CD14-positive monocyte (primary cell): ENCODE data around the gene ZG16B. TPM values are rescaled to one million over a fixed set of nuclear protein-coding genes. Genes with fewer than 3 reads are reported as not detected.

Experiments used
- DNase-seq, 3 donors: peaks; one replicate each; pipeline ENCODE4 v3.0.0-alpha.2; 2011 to 2022
- H2AFZ ChIP-seq: 2 replicates; pipeline ENCODE4 v1.6.0; 2012; ENCODE audit warnings: mild to moderate bottlenecking, low read depth, low read length, inconsistent platforms; ENCODE audit not compliant: insufficient read depth, poor library complexity, severe bottlenecking
- H3K27ac ChIP-seq, 2 donors: 1 replicate in 1 of 2; 2 replicates in 1 of 2; pipeline ENCODE4 v1.5.1; 2012 to 2013; ENCODE audit warnings: low read length in 2 of 2, control low read depth in 1 of 2, inconsistent platforms in 1 of 2, low read depth in 1 of 2, mild to moderate bottlenecking in 1 of 2
- H3K27me3 ChIP-seq, 2 donors: one replicate each; pipeline versions ENCODE4 v1.6.0 to v1.6.1; 2011 to 2013; ENCODE audit warnings: low read length in 2 of 2; ENCODE audit not compliant: control insufficient read depth in 2 of 2, insufficient read depth in 2 of 2
- H3K36me3 ChIP-seq, 2 donors: replicated peaks in 1 of 2; 1 replicate in 1 of 2; 2 replicates in 1 of 2; pipeline versions ENCODE4 v1.5.1 to v1.6.1; 2012 to 2013; ENCODE audit warnings: low read length in 2 of 2, control low read depth in 1 of 2, inconsistent platforms in 1 of 2, mild to moderate bottlenecking in 1 of 2; ENCODE audit not compliant: insufficient read depth in 2 of 2, control insufficient read depth in 1 of 2
- H3K4me1 ChIP-seq, 2 donors: 1 replicate in 1 of 2; 2 replicates in 1 of 2; pipeline versions ENCODE4 v1.5.1 to v1.6.1; 2012 to 2013; ENCODE audit warnings: low read length in 2 of 2, control low read depth in 1 of 2, inconsistent platforms in 1 of 2, mild to moderate bottlenecking in 1 of 2, moderate library complexity in 1 of 2; ENCODE audit not compliant: insufficient read depth in 2 of 2, control insufficient read depth in 1 of 2
- H3K4me2 ChIP-seq: replicated peaks from 2 replicates; pipeline ENCODE3; 2012; ENCODE audit warnings: low read length, moderate library complexity, mild to moderate bottlenecking; ENCODE audit not compliant: poor library complexity, severe bottlenecking; ENCODE audit errors: extremely low read depth
- H3K4me3 ChIP-seq, 3 experiments: fragments of 200-600 bp in 1 of 3; sonication (generic) in 1 of 3; replicated peaks in 1 of 3; 1 replicate in 2 of 3; 2 replicates in 1 of 3; pipeline ENCODE4 v1.5.1; 2011 to 2013; ENCODE audit warnings: low read length in 3 of 3, mild to moderate bottlenecking in 3 of 3, control low read depth in 2 of 3, low read depth in 2 of 3, inconsistent platforms in 1 of 3, moderate library complexity in 1 of 3
- H3K79me2 ChIP-seq: 2 replicates; pipeline ENCODE4 v1.6.0; 2012; ENCODE audit warnings: mild to moderate bottlenecking, control low read depth, inconsistent platforms, low read length, moderate library complexity; ENCODE audit not compliant: insufficient read depth
- H3K9ac ChIP-seq: 2 replicates; pipeline ENCODE4 v1.6.0; 2017; ENCODE audit warnings: low read length, mild to moderate bottlenecking; ENCODE audit not compliant: insufficient read depth, poor library complexity, severe bottlenecking
- H3K9me3 ChIP-seq, 2 donors: replicated peaks in 1 of 2; 1 replicate in 1 of 2; 2 replicates in 1 of 2; pipeline versions ENCODE4 v1.5.1 to v1.6.1; 2012 to 2013; ENCODE audit warnings: low read length in 2 of 2, control low read depth in 1 of 2; ENCODE audit not compliant: control insufficient read depth in 1 of 2, insufficient read depth in 1 of 2
- H4K20me1 ChIP-seq: 2 replicates; pipeline ENCODE4 v1.6.0; 2012; ENCODE audit warnings: mild to moderate bottlenecking, low read length, control low read depth, moderate library complexity; ENCODE audit not compliant: insufficient read depth
- H3K27ac Mint-ChIP-seq, 7 donors: one replicate each; pipeline ENCODE4 v1.8.0; 2020; ENCODE audit warnings: mild to moderate bottlenecking in 7 of 7, mixed read lengths in 7 of 7, moderate library complexity in 6 of 7, inconsistent platforms in 2 of 7
- H3K27me3 Mint-ChIP-seq, 3 donors: one replicate each; pipeline ENCODE4 v1.8.0; 2021 to 2022; ENCODE audit warnings: low read depth in 3 of 3, mild to moderate bottlenecking in 3 of 3, mixed read lengths in 3 of 3, moderate library complexity in 3 of 3, inconsistent platforms in 1 of 3
- H3K36me3 Mint-ChIP-seq, 2 donors: one replicate each; pipeline ENCODE4 v1.8.0; 2020; ENCODE audit warnings: mixed read lengths in 2 of 2, inconsistent platforms in 1 of 2, mild to moderate bottlenecking in 1 of 2
- H3K4me1 Mint-ChIP-seq: one replicate; pipeline ENCODE4 v1.8.0; 2020; ENCODE audit warnings: mild to moderate bottlenecking, mixed read lengths
- H3K4me3 Mint-ChIP-seq, 2 donors: one replicate each; pipeline ENCODE4 v1.8.0; 2020; ENCODE audit warnings: mild to moderate bottlenecking in 2 of 2, mixed read lengths in 2 of 2, moderate library complexity in 1 of 2
- H3K9me3 Mint-ChIP-seq, 7 donors: one replicate each; pipeline ENCODE4 v1.8.0; 2020 to 2022; ENCODE audit warnings: mixed read lengths in 7 of 7, mild to moderate bottlenecking in 6 of 7, moderate library complexity in 6 of 7, inconsistent platforms in 2 of 7
- WGBS: methylation state at CpG from one replicate; pipeline ENCODE4 v1.1.5; 2013; ENCODE audit warnings: missing lambda C conversion rate; ENCODE audit not compliant: insufficient coverage; 5-methylcytosine and 5-hydroxymethylcytosine counted together
- intact Hi-C, 2 donors: fragments of 100-400 bp; cut with micrococcal nuclease; formaldehyde crosslinking; loops; one replicate each; pipeline versions ENCODE4 v1.15.0 to v1.15.1; 2023
- polyA plus RNA-seq, 3 donors: library from polyadenylated mRNA; depleted of rRNA in 1 of 3; unstranded in 2 of 3; stranded (reverse) in 1 of 3; fragments of 300-500 nt in 2 of 3; fragments of >200 nt in 1 of 3; fragmentation: Illumina TruSeq in 2 of 3; gene quantifications; 1 replicate in 2 of 3; 2 replicates in 1 of 3; pipeline ENCODE4 v1.2.3, GENCODE V29; 2012 to 2021
- TF ChIP-seq, protein P1 (sequence below): fragments of 200-600 bp; IDR thresholded peaks from one replicate; pipeline ENCODE4 v1.8.0; 2022; ENCODE audit warnings: antibody characterized with exemption, mild to moderate bottlenecking

ZG16B gene
- polyA plus RNA-seq, 3 donors = 6.8 to 12.9 (median 11.0) TPM

DNA sequence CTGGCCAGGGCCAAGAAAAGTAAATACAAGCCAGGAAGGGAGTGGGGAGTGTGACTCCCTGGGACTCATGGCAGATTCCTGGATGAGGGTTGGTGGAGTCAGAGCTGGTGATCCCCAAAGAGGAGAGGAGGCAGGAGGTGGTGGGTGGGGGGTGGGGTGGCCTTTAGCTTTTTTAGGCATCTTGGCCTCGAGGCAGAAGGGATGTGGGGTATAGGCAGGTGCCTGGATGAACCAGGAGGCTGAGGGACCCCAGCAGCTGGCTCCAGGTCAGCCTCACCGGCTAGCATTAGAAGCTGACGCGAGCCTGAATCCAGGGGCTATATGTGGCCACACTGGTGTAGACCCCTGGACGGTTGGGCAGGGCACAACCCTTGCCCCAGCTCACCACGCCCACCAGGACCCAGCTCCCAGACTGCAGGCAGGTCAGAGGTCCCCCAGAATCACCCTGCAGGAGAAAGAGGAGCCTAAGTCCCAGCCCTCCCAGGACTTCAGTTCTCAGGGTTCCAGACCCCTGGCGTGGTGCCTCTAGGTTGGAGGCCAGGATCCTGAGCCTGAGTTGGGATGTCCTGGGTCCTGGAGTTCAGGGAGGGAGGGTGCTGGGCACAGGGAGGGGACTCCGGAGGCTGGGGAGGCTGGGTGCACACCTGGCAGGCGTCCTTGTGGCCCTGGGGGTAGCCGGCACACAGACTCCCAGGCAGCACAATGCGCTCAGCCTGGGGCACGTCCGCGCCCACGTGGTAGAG is 45.6 kb upstream of the ZG16B start:
- Mint-ChIP-seq H3K27me3 (peaks cover 30 to 68% (median 46%) of the 10 kb centered on the region in 3 donors), H3K4me3 (peak overlapping the region; percentile 77 to 91), H3K9me3 (peaks cover 0 to 2% (median 0%) of the 10 kb centered on the region in 7 donors), H3K4me1 (peaks cover 17% of the 10 kb centered on the region), H3K36me3 (peaks cover 0 to 4% of the 10 kb centered on the region in 2 donors), H3K27ac (peak overlapping the region in 1 of 7 donors; percentile 70)
- 56% methylated on average over 13 of the region's 15 CpGs for WGBS
- TF ChIP-seq, protein P1, sequence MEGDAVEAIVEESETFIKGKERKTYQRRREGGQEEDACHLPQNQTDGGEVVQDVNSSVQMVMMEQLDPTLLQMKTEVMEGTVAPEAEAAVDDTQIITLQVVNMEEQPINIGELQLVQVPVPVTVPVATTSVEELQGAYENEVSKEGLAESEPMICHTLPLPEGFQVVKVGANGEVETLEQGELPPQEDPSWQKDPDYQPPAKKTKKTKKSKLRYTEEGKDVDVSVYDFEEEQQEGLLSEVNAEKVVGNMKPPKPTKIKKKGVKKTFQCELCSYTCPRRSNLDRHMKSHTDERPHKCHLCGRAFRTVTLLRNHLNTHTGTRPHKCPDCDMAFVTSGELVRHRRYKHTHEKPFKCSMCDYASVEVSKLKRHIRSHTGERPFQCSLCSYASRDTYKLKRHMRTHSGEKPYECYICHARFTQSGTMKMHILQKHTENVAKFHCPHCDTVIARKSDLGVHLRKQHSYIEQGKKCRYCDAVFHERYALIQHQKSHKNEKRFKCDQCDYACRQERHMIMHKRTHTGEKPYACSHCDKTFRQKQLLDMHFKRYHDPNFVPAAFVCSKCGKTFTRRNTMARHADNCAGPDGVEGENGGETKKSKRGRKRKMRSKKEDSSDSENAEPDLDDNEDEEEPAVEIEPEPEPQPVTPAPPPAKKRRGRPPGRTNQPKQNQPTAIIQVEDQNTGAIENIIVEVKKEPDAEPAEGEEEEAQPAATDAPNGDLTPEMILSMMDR = no peak
- DNase-seq = no peak
- no peaks in the 10 kb centered on the region for H3K36me3 ChIP-seq
- intact Hi-C loops = loop anchor here (5.0 kb wide), 1 partner anchor 38 kb away; no protein-coding TSS in a partner anchor
- H4K20me1 ChIP-seq = no peaks in the 10 kb centered on the region
- peak overlapping the region; percentile 69 for H3K9ac ChIP-seq
- peaks cover 6 to 41% of the 10 kb centered on the region in 2 donors for H3K27me3 ChIP-seq
- H3K9me3 ChIP-seq = no peaks in the 10 kb centered on the region
- H3K4me2 ChIP-seq = peak overlapping the region; percentile 87
- H3K4me1 ChIP-seq = peaks cover 17 to 22% of the 10 kb centered on the region in 2 donors
- no peaks in the 10 kb centered on the region for H3K79me2 ChIP-seq
- H3K27ac ChIP-seq = no peak overlapping the region
- peak overlapping the region in 1 of 3 experiments; percentile 78 for H3K4me3 ChIP-seq
- H2AFZ ChIP-seq = peak overlapping the region; percentile 92

DNA sequence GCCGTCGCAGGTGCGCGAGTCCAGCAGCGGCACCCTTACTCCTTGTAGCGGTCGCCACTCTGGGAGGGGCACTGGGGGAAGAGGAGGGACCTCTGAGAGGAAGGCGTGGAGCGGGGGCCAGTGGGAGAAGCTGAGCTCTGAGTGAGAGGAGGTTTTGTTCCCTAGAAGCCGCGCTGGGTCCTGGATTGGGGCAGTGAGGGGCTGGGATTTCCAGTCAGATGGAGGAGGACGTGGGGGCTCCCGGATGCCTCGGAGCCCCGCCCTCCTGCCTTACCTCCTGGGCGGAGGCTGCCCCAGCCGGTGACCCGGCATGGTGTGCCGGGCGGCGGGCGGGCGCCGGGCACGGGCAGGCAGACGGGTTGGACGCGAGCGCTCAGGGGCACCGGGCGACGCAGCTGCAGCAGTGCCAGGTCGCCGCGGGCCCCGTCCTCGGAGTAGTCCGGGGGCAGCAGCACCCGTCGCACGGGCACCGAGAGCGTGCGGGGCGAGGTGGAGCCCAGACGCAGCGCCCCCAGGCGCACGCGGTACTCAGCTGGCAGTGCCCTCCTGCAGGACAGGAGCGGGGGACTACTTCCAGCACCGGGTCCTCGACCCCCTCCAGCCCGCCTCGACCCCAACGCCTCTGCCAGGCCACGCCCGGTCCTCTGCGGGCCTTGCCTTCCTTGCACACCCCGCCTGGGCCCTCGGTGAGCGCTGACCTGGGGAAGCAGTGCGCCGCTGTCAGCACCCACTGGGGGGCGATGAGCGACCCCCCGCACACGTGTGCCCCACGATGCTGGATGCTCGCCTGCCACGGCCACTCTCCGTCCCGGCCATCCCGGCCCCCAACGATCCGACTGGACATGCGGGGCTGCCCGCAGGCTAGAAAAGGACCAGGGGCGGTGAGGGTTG is 44.8 kb upstream of the ZG16B start:
- peak overlapping the region; percentile 87 for H3K4me2 ChIP-seq
- H3K36me3 Mint-ChIP-seq = peaks cover 0 to 4% of the 10 kb centered on the region in 2 donors
- WGBS = 8% methylated on average over 71 of the region's 79 CpGs
- intact Hi-C loops = loop anchor here in 1 of 2 donors (5.0 kb wide), 1 partner anchor 37 kb away; no protein-coding TSS in a partner anchor
- no peaks in the 10 kb centered on the region for H3K79me2 ChIP-seq
- no peaks in the 10 kb centered on the region for H3K9me3 ChIP-seq
- peaks cover 33 to 68% (median 47%) of the 10 kb centered on the region in 3 donors for H3K27me3 Mint-ChIP-seq
- peaks cover 6 to 43% of the 10 kb centered on the region in 2 donors for H3K27me3 ChIP-seq
- peak overlapping the region in 2 of 3 experiments; percentile 38 to 78 for H3K4me3 ChIP-seq
- H2AFZ ChIP-seq = peak overlapping the region; percentile 92
- H3K4me1 ChIP-seq = peaks cover 17 to 22% of the 10 kb centered on the region in 2 donors
- H3K9ac ChIP-seq = peak overlapping the region; percentile 69
- no peaks in the 10 kb centered on the region for H3K36me3 ChIP-seq
- TF ChIP-seq, protein P1 = peak; percentile 36
- no peaks in the 10 kb centered on the region for H4K20me1 ChIP-seq
- H3K9me3 Mint-ChIP-seq = peaks cover 0 to 2% (median 0%) of the 10 kb centered on the region in 7 donors
- peak in 2 of 3 donors; percentile 23 to 25 for DNase-seq
- peak overlapping the region; percentile 77 to 91 for H3K4me3 Mint-ChIP-seq
- peak overlapping the region in 1 of 2 donors; percentile 31 for H3K27ac ChIP-seq
- H3K4me1 Mint-ChIP-seq = peaks cover 19% of the 10 kb centered on the region
- H3K27ac Mint-ChIP-seq = no peak overlapping the region
